HepG2 (cell line): Measurements from ENCODE around the gene PPP2R5E. TPM values are rescaled to one million over a fixed set of nuclear protein-coding genes. Genes with fewer than 3 reads are reported as not detected.

Source experiments
- ATAC-seq: fragments of 200-7000 bp; cut with Tn5 transposase; 3 replicates; pipeline ENCODE4 v1.9.1; 2020; ENCODE audit warnings: mild to moderate bottlenecking, moderate library complexity
- BruUV-seq: library from RNA; stranded (reverse); fragments of 400-500 nt; replicated peaks from 2 replicates; lab custom pipeline; 2021; lab: Mats Ljungman, UMichigan
- CTCF ChIA-PET: fragments of 300-600 bp; formaldehyde crosslinking; extraction: SDS; loops from one replicate; lab custom pipeline; 2021; ENCODE audit warnings: low total read pairs, inconsistent platforms, low intra/inter-chr PET ratio; lab: Yijun Ruan, JAX
- POLR2A ChIA-PET: fragments of 350-600 bp; sonication (Branson Sonifier 250); formaldehyde crosslinking; loops from one replicate; lab custom pipeline; 2020; ENCODE audit warnings: antibody characterized with exemption, inconsistent platforms; lab: Yijun Ruan, JAX
- DNase-seq: peaks from one replicate; pipeline ENCODE4 v3.0.0-alpha.2; 2015; ENCODE audit warnings: low spot score
- FAIRE-seq: peaks from 3 replicates; lab custom pipeline; 2011; peaks lifted over from hg19 to GRCh38; lab: Jason Lieb, UNC
- H2AFZ ChIP-seq: one replicate; pipeline ENCODE4 v1.6.1; 2011; ENCODE audit warnings: low read length, inconsistent platforms
- H3K27ac ChIP-seq: fragments of 300-600 bp; 3 replicates; pipeline ENCODE4 v1.8.0; 2011; ENCODE audit warnings: mixed run types, mild to moderate bottlenecking, mixed read lengths, low read length, inconsistent platforms; ENCODE audit not compliant: insufficient read depth; ENCODE audit errors: extremely low read length
- H3K27me3 ChIP-seq, 2 experiments: fragments of 200-600 bp in 1 of 2; 2 replicates in 1 of 2; 3 replicates in 1 of 2; pipeline versions ENCODE4 v1.6.0 to v1.8.0; 2011; ENCODE audit warnings: low read length in 2 of 2, mild to moderate bottlenecking in 2 of 2, moderate library complexity in 2 of 2, inconsistent platforms in 1 of 2; ENCODE audit not compliant: insufficient read depth in 2 of 2, control insufficient read depth in 1 of 2
- H3K36me3 ChIP-seq, 2 experiments: fragments of 200-600 bp in 1 of 2; replicated peaks in 1 of 2; 2 replicates in 1 of 2; 3 replicates in 1 of 2; pipeline versions ENCODE4 v1.5.1 to v1.8.0; 2011; ENCODE audit warnings: low read length in 2 of 2, inconsistent platforms in 1 of 2; ENCODE audit not compliant: insufficient read depth in 2 of 2, control insufficient read depth in 1 of 2
- H3K4me1 ChIP-seq: 2 replicates; pipeline ENCODE4 v1.5.1; 2012; ENCODE audit warnings: low read length, inconsistent platforms; ENCODE audit not compliant: insufficient read depth
- H3K4me2 ChIP-seq: 2 replicates; pipeline ENCODE4 v1.6.0; 2011; ENCODE audit warnings: low read depth, low read length, inconsistent platforms
- H3K4me3 ChIP-seq, 3 experiments: fragments of 200-600 bp in 1 of 3; sonication (generic), shearing (Covaris generic) in 1 of 3; replicated peaks in 1 of 3; 2 replicates each; pipeline ENCODE4 v1.5.1; 2011 to 2016; ENCODE audit warnings: low read length in 3 of 3, inconsistent platforms in 2 of 3, low read depth in 2 of 3, mild to moderate bottlenecking in 2 of 3, control low read depth in 1 of 3, mixed read lengths in 1 of 3; ENCODE audit not compliant: insufficient read depth in 1 of 3
- H3K79me2 ChIP-seq: one replicate; pipeline ENCODE4 v1.6.1; 2011; ENCODE audit warnings: low read length, inconsistent platforms; ENCODE audit not compliant: insufficient read depth
- H3K9ac ChIP-seq: 2 replicates; pipeline ENCODE4 v1.6.0; 2011; ENCODE audit warnings: mild to moderate bottlenecking, low read depth, low read length, inconsistent platforms; ENCODE audit not compliant: insufficient read depth
- H3K9me3 ChIP-seq: 2 replicates; pipeline ENCODE4 v1.5.1; 2012; ENCODE audit warnings: mild to moderate bottlenecking, low read length
- H4K20me1 ChIP-seq: 2 replicates; pipeline ENCODE4 v1.6.0; 2011; ENCODE audit warnings: inconsistent platforms, mild to moderate bottlenecking, low read length, moderate library complexity; ENCODE audit not compliant: insufficient read depth
- ARID4A ChIP-seq: sonication (generic); formaldehyde crosslinking; IDR thresholded peaks from 2 replicates; pipeline ENCODE4 v1.5.0; 2020; ENCODE audit warnings: mild to moderate bottlenecking, missing genetic modification reagents, borderline replicate concordance
- KDM2A ChIP-seq: sonication (generic); formaldehyde crosslinking; IDR thresholded peaks from 2 replicates; pipeline ENCODE4 v1.4.0; 2020; ENCODE audit warnings: low read depth, missing genetic modification reagents, borderline replicate concordance
- MIER2 ChIP-seq: IDR thresholded peaks from 2 replicates; pipeline ENCODE4 v1.6.1; 2016; ENCODE audit warnings: missing biosample characterization, missing genetic modification reagents
- MXI1 ChIP-seq: IDR thresholded peaks from 3 replicates; pipeline ENCODE4 v1.6.1; 2012; ENCODE audit warnings: low read depth, low read length, inconsistent platforms, borderline replicate concordance
- PPARG ChIP-seq: conservative IDR thresholded peaks from 2 replicates; pipeline ENCODE4 v1.6.1; 2016; ENCODE audit warnings: missing biosample characterization, missing genetic modification reagents
- SOX6 ChIP-seq, 2 experiments: fragments of 450-650 bp in 1 of 2; sonication (generic) in 1 of 2; formaldehyde crosslinking in 1 of 2; IDR thresholded peaks; 2 replicates each; pipeline versions ENCODE4 v1.4.0 to v1.6.1; 2017 to 2020; ENCODE audit warnings: antibody characterized with exemption in 1 of 2, mild to moderate bottlenecking in 1 of 2, missing genetic modification reagents in 1 of 2
- ZNF484 ChIP-seq: sonication (generic); formaldehyde crosslinking; IDR thresholded peaks from 2 replicates; pipeline ENCODE4 v1.5.1; 2020; ENCODE audit warnings: mild to moderate bottlenecking, low read depth, missing genetic modification reagents, borderline replicate concordance
- ZNF781 ChIP-seq: sonication (generic); formaldehyde crosslinking; IDR thresholded peaks from 2 replicates; pipeline ENCODE4 v1.5.1; 2020; ENCODE audit warnings: borderline replicate concordance, mild to moderate bottlenecking, missing genetic modification reagents; ENCODE audit errors: not compliant biosample characterization
- ZNF784 ChIP-seq: sonication (generic); formaldehyde crosslinking; IDR thresholded peaks from 2 replicates; pipeline ENCODE4 v1.5.1; 2020; ENCODE audit warnings: missing genetic modification reagents, mild to moderate bottlenecking, borderline replicate concordance
- ZSCAN5A ChIP-seq: sonication (generic); formaldehyde crosslinking; IDR thresholded peaks from 2 replicates; pipeline ENCODE4 v1.8.0; 2022; ENCODE audit warnings: mild to moderate bottlenecking, missing genetic modification reagents, borderline replicate concordance
- WGBS: methylation state at CpG from one replicate; pipeline ENCODE4 v1.1.6; 2017; ENCODE audit warnings: low lambda C conversion rate; 5-methylcytosine and 5-hydroxymethylcytosine counted together
- in situ Hi-C: cut with HindIII; loops from 2 replicates; pipeline ENCODE4 v1.10.0; 2017; ENCODE audit warnings: low pct_unique_long_range_greater_than_20kb; ENCODE audit not compliant: extremely low pct_ligation_motif_present
- intact Hi-C: fragments of 100-400 bp; cut with micrococcal nuclease; formaldehyde crosslinking; loops from one replicate; pipeline ENCODE4 v1.10.0; 2022; ENCODE audit not compliant: unreplicated experiment
- polyA plus RNA-seq, 8 experiments: library from polyadenylated mRNA; depleted of rRNA in 3 of 8; stranded (reverse) in 7 of 8; unstranded in 1 of 8; fragments of >200 nt; fragmentation: Illumina TruSeq in 4 of 8; extraction: Trizol in 4 of 8; gene quantifications; 2 replicates each; pipeline versions ENCODE4 v1.2.1 to v1.2.3, GENCODE V29; 2011 to 2016; ENCODE audit warnings: low read depth in 4 of 8, missing spikeins in 1 of 8, mixed read lengths in 1 of 8; ENCODE audit not compliant: insufficient read depth in 1 of 8
- total RNA-seq, 5 experiments: library from RNA; depleted of rRNA; stranded (reverse); fragments of >200 nt; fragmentation: Illumina TruSeq; extraction: Trizol; gene quantifications; 2 replicates each; pipeline ENCODE4 v1.2.3, GENCODE V29; 2016; ENCODE audit warnings: low read depth in 1 of 5

Gene PPP2R5E
- total and polyA plus RNA-seq, 2 of the 13 experiments (the other 11 are each of a cell fraction or from before 2014, with no cell fraction given) = 8.9 to 11.0 TPM

GRCh38 chr14:63533474-63533873 lies 9.7 kb downstream of the PPP2R5E start:
- intact Hi-C loops = no loop called here
- FAIRE-seq = no peak
- Histone ChIP-seq H2AFZ (no peak overlapping the region), H3K27ac (no peak overlapping the region), H3K27me3 (no peaks in the 10 kb centered on the region), H3K36me3 (peaks cover 3 to 45% of the 10 kb centered on the region in 2 experiments; a peak in 4 of 5 replicates), H3K9me3 (no peaks in the 10 kb centered on the region), H3K4me3 (no peak overlapping the region), H3K4me1 (no peaks in the 10 kb centered on the region), H3K9ac (no peak overlapping the region), H3K4me2 (no peak overlapping the region), H4K20me1 (no peaks in the 10 kb centered on the region), H3K79me2 (peaks cover 43% of the 10 kb centered on the region)
- CTCF ChIA-PET = no interaction called here
- no peak for DNase-seq
- WGBS = 96% methylated on average over 15 of the region's 15 CpGs
- no TSS peak for BruUV-seq
- ATAC-seq = no peak
- POLR2A ChIA-PET = interaction anchor here (1.3 kb wide), 1 partner anchor 10 kb away, joined by 4 read pairs; the partner anchor contains the start of gene PPP2R5E
- in situ Hi-C loops = no loop called here
- no peak for TF ChIP-seq SOX6 (IDR thresholded peaks at IDR 0.05)
- TF ChIP-seq SOX6 (CRISPR knock-in tag; IDR thresholded peaks at IDR 0.05) = no peak
- TF ChIP-seq ZNF484 (CRISPR knock-in tag) = no peak
- no peak for TF ChIP-seq ZNF784 (CRISPR knock-in tag)
- TF ChIP-seq MXI1 = no peak
- TF ChIP-seq PPARG (CRISPR knock-in tag) = no peak
- no peak for TF ChIP-seq KDM2A

GRCh38 chr14:63524537-63525155 lies 18.5 kb downstream of the PPP2R5E start:
- Histone ChIP-seq H3K27me3 (no peaks in the 10 kb centered on the region), H3K9ac (no peak overlapping the region), H3K4me1 (0 out of 2 replicates have a peak, but pooled peaks cover 20% of the 10 kb centered on the region), H3K36me3 (peaks cover 0 to under 1% of the 10 kb centered on the region in 2 experiments; a peak in 1 of 5 replicates), H3K27ac (no peak overlapping the region), H3K9me3 (no peaks in the 10 kb centered on the region), H4K20me1 (no peaks in the 10 kb centered on the region), H3K4me3 (no peak overlapping the region), H3K4me2 (no peak overlapping the region), H2AFZ (no peak overlapping the region), H3K79me2 (peaks cover 33% of the 10 kb centered on the region)
- intact Hi-C loops = no loop called here
- POLR2A ChIA-PET = interaction anchor here (2.2 kb wide), 1 partner anchor 18 kb away, joined by 6 read pairs; the partner anchor contains the start of gene PPP2R5E
- ATAC-seq (no peak), FAIRE-seq (no peak), DNase-seq (no peak)
- no TSS peak for BruUV-seq
- CTCF ChIA-PET = no interaction called here
- WGBS = 95% methylated on average over 12 of the region's 12 CpGs
- in situ Hi-C loops = no loop called here
- TF ChIP-seq MIER2 (CRISPR knock-in tag) (no peak), ZNF781 (CRISPR knock-in tag) (no peak), ARID4A (CRISPR knock-in tag) (no peak), ZSCAN5A (CRISPR knock-in tag) (no peak)
